ENCODE measurements around the gene MLLT3. TPM values are rescaled to one million over a fixed set of nuclear protein-coding genes. Genes with fewer than 3 reads are reported as not detected.

MLLT3 gene
- total RNA-seq, 1 experiment from 2014 or later, result 24.2 TPM

DNA sequence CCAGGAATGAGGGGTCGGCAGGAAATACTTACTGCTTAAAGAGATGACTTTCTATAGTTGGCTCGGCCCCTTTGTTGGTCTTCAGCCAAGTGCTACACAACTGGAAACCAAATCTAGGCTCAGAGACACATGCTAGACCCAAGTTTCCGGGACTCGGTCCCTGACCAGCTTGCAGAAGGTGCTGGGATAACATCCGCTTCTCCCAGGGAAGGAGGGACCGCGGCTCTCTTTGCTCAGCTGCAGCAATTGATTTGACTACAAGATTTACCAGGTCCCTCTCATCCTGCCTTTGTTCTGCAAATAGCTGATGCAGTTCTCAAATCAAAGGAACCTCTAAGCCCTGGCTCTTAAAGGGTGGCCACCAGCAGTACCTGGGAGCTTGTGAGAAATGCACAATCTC, 314.7 kb downstream of the MLLT3 start:
- DNase-seq (ENCODE audit: low spot score), result no peak
- no peaks in the 10 kb centered on the region for H3K27me3 ChIP-seq (replicated peaks; ENCODE audit: insufficient read depth, low read depth, low read length, poor library complexity)
- BruUV-seq (replicated peaks), result no TSS peak
- H3K36me3 ChIP-seq (ENCODE audit: insufficient read depth, low read length, poor library complexity, severe bottlenecking), result no peaks in the 10 kb centered on the region
- H3K9me3 ChIP-seq (ENCODE audit: low read depth, low read length, poor library complexity, severe bottlenecking), result no peaks in the 10 kb centered on the region
- POLR2A ChIA-PET (ENCODE audit: low non-redundant PET), result no interaction called here
- no peak overlapping the region for H3K4me3 ChIP-seq (ENCODE audit: low read depth, low read length, poor library complexity, severe bottlenecking)
- intact Hi-C loops (cut with micrococcal nuclease; ENCODE audit: unreplicated experiment), result no loop called here
- H3K4me1 ChIP-seq (ENCODE audit: insufficient read depth, low read length, poor library complexity, severe bottlenecking), result no peaks in the 10 kb centered on the region
- no peak overlapping the region for H3K27ac ChIP-seq (ENCODE audit: low read depth, low read length, poor library complexity, severe bottlenecking)
- CTCF ChIA-PET, result no interaction called here
- TF ChIP-seq EZH2 (IDR thresholded peaks at IDR 0.05; ENCODE audit: borderline replicate concordance, low read depth, low read length, poor library complexity, severe bottlenecking), result no peak
- TF ChIP-seq, protein P1, sequence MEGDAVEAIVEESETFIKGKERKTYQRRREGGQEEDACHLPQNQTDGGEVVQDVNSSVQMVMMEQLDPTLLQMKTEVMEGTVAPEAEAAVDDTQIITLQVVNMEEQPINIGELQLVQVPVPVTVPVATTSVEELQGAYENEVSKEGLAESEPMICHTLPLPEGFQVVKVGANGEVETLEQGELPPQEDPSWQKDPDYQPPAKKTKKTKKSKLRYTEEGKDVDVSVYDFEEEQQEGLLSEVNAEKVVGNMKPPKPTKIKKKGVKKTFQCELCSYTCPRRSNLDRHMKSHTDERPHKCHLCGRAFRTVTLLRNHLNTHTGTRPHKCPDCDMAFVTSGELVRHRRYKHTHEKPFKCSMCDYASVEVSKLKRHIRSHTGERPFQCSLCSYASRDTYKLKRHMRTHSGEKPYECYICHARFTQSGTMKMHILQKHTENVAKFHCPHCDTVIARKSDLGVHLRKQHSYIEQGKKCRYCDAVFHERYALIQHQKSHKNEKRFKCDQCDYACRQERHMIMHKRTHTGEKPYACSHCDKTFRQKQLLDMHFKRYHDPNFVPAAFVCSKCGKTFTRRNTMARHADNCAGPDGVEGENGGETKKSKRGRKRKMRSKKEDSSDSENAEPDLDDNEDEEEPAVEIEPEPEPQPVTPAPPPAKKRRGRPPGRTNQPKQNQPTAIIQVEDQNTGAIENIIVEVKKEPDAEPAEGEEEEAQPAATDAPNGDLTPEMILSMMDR (conservative IDR thresholded peaks at IDR 0.05; ENCODE audit: low read depth, low read length), result no peak

DNA sequence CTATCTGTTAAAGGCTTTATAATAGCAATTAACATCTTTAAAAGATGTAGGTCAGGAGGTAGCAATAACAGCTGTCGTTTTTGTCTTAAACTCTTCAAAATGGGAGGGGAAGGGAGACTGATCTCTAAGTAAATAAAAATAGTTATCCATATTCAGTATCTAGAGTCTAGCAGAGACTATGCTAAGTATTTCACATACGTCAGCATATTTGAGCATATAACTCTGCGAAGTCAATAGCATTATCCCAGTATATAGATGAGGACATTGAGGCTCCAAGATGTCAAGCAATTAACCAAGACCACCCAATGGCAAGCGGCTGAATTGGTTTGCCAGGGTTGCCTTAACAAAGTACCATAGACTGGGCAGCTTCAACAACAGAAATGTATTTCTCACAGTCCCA, 316.8 kb downstream of the MLLT3 start:
- ChIA-PET POLR2A (ENCODE audit: low non-redundant PET) (no interaction called here), CTCF (no interaction called here)
- no peak for DNase-seq (ENCODE audit: low spot score)
- H3K4me1 ChIP-seq (ENCODE audit: insufficient read depth, low read length, poor library complexity, severe bottlenecking), result no peaks in the 10 kb centered on the region
- H3K9me3 ChIP-seq (ENCODE audit: low read depth, low read length, poor library complexity, severe bottlenecking), result no peaks in the 10 kb centered on the region
- no peak overlapping the region for H3K27ac ChIP-seq (ENCODE audit: low read depth, low read length, poor library complexity, severe bottlenecking)
- H3K36me3 ChIP-seq (ENCODE audit: insufficient read depth, low read length, poor library complexity, severe bottlenecking), result no peaks in the 10 kb centered on the region
- TF ChIP-seq, protein P1 (conservative IDR thresholded peaks at IDR 0.05; ENCODE audit: low read depth, low read length), result no peak
- no peak for TF ChIP-seq EZH2 (IDR thresholded peaks at IDR 0.05; ENCODE audit: borderline replicate concordance, low read depth, low read length, poor library complexity, severe bottlenecking)
- intact Hi-C loops (cut with micrococcal nuclease; ENCODE audit: unreplicated experiment), result no loop called here
- no peak overlapping the region for H3K4me3 ChIP-seq (ENCODE audit: low read depth, low read length, poor library complexity, severe bottlenecking)
- H3K27me3 ChIP-seq (replicated peaks; ENCODE audit: insufficient read depth, low read depth, low read length, poor library complexity), result no peaks in the 10 kb centered on the region
- no TSS peak for BruUV-seq (replicated peaks)

DNA sequence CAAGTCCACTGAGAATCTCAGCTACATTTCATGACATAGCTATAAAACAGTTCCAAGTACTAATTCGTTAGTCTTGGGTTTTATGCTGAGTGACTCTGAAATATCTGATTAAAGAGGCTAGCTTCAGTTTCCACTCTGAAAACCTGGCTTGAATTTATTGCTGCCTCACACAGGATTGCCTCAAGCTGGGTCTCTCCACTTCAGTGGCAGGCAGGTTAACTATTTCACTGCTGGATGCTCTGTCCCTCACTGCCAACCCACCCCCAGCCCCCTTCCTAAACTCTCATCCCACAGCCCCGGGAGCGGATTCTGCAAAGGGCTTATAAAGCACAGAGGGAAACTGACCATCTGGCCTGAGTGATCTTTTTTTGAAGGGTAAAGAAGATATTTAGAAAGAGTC, 318.3 kb downstream of the MLLT3 start:
- no peaks in the 10 kb centered on the region for H3K9me3 ChIP-seq (ENCODE audit: low read depth, low read length, poor library complexity, severe bottlenecking)
- no peak overlapping the region for H3K4me3 ChIP-seq (ENCODE audit: low read depth, low read length, poor library complexity, severe bottlenecking)
- intact Hi-C loops (cut with micrococcal nuclease; ENCODE audit: unreplicated experiment), result no loop called here
- no peaks in the 10 kb centered on the region for H3K4me1 ChIP-seq (ENCODE audit: insufficient read depth, low read length, poor library complexity, severe bottlenecking)
- no peak for DNase-seq (ENCODE audit: low spot score)
- no peaks in the 10 kb centered on the region for H3K36me3 ChIP-seq (ENCODE audit: insufficient read depth, low read length, poor library complexity, severe bottlenecking)
- no peak overlapping the region for H3K27ac ChIP-seq (ENCODE audit: low read depth, low read length, poor library complexity, severe bottlenecking)
- H3K27me3 ChIP-seq (replicated peaks; ENCODE audit: insufficient read depth, low read depth, low read length, poor library complexity), result no peaks in the 10 kb centered on the region
- POLR2A ChIA-PET (ENCODE audit: low non-redundant PET), result no interaction called here
- CTCF ChIA-PET, result no interaction called here
- BruUV-seq (replicated peaks), result no TSS peak
- TF ChIP-seq, protein P1 (conservative IDR thresholded peaks at IDR 0.05; ENCODE audit: low read depth, low read length), result no peak
- TF ChIP-seq EZH2 (IDR thresholded peaks at IDR 0.05; ENCODE audit: borderline replicate concordance, low read depth, low read length, poor library complexity, severe bottlenecking), result no peak
